Body of pancreas (tissue), 4 donors: ENCODE data around the gene VPS4B. TPM values are rescaled to one million over a fixed set of nuclear protein-coding genes. Genes with fewer than 3 reads are reported as not detected.
A peak's percentile ranks its signal among the peaks of the same experiment; 100 is the strongest.

ENCODE experiments used
- ATAC-seq: fragments of 150-250 bp; one replicate; pipeline ENCODE4 v1.9.1; 2016
- DNase-seq, 4 donors: peaks; one replicate each; pipeline ENCODE4 v3.0.0-alpha.2; 2019
- H3K27ac ChIP-seq, 4 donors: fragments of 200-600 bp; sonication (generic); 1 replicate in 3 of 4; 2 replicates in 1 of 4; pipeline versions ENCODE4 v1.5.1 to v1.6.1; 2016 to 2019; ENCODE audit warnings: mild to moderate bottlenecking in 1 of 4, mixed read lengths in 1 of 4, moderate library complexity in 1 of 4
- H3K27me3 ChIP-seq, 2 donors: fragments of 200-600 bp; sonication (generic); one replicate each; pipeline ENCODE4 v1.6.0; 2016; ENCODE audit warnings: mild to moderate bottlenecking in 1 of 2
- H3K36me3 ChIP-seq, 2 donors: fragments of 200-600 bp; sonication (generic); replicated peaks in 1 of 2; 2 replicates each; pipeline ENCODE4 v1.5.1; 2016; ENCODE audit warnings: low read depth in 2 of 2; ENCODE audit not compliant: insufficient read depth in 1 of 2
- H3K4me1 ChIP-seq: fragments of 200-600 bp; sonication (generic); one replicate; pipeline ENCODE4 v1.6.0; 2016
- H3K4me3 ChIP-seq, 2 donors: fragments of 200-600 bp; sonication (generic); 1 replicate in 1 of 2; 2 replicates in 1 of 2; pipeline ENCODE4 v1.5.1; 2016 to 2019
- H3K9me3 ChIP-seq, 3 donors: fragments of 200-600 bp; sonication (generic); 1 replicate in 2 of 3; 2 replicates in 1 of 3; pipeline ENCODE4 v1.5.1; 2016
- CTCF ChIP-seq, 7 experiments: fragments of 450-650 bp in 4 of 7; fragments of 200-600 bp in 3 of 7; sonication (generic) in 3 of 7; IDR thresholded peaks; one replicate each; pipeline ENCODE4 v1.5.1; 2016 to 2019; ENCODE audit warnings: antibody characterized with exemption in 7 of 7
- POLR2A ChIP-seq, 3 donors: fragments of 450-650 bp; IDR thresholded peaks; one replicate each; pipeline ENCODE4 v1.6.1; 2016; ENCODE audit warnings: antibody characterized with exemption in 3 of 3, mild to moderate bottlenecking in 2 of 3
- WGBS, 2 donors: methylation state at CpG; one replicate each; pipeline ENCODE4 v1.1.5; 2017; 5-methylcytosine and 5-hydroxymethylcytosine counted together
- intact Hi-C: fragments of 100-400 bp; cut with DNase I; formaldehyde crosslinking; loops from one replicate; pipeline ENCODE4 v1.15.1; 2023
- total RNA-seq, 2 donors: library from RNA; depleted of rRNA; stranded (reverse); fragments of >200 nt; gene quantifications; one replicate each; pipeline ENCODE4 v1.1.0, GENCODE V29; 2016

VPS4B gene
- total RNA-seq, 2 donors from 2014 or later = 16.2 to 20.2 TPM

- ATAC-seq (no peak), DNase-seq (no peak)
- H3K27me3 ChIP-seq = no peaks in the 10 kb centered on the region
- no peaks in the 10 kb centered on the region for H3K36me3 ChIP-seq
- H3K4me3 ChIP-seq = no peak overlapping the region
- H3K4me1 ChIP-seq = no peaks in the 10 kb centered on the region
- H3K27ac ChIP-seq = no peak overlapping the region
- 25 to 80% methylated on average over 1 of the region's 1 CpG for WGBS, 2 donors
- TF ChIP-seq POLR2A (IDR thresholded peaks at IDR 0.05) (no peak), CTCF (IDR thresholded peaks at IDR 0.05) (no peak)
- intact Hi-C loops = no loop called here
- H3K9me3 ChIP-seq = no peaks in the 10 kb centered on the region
These were observed 47.7 kb downstream of the VPS4B start for GRCh38 chr18:63374540-63374939.

- TF ChIP-seq POLR2A (IDR thresholded peaks at IDR 0.05) (no peak), CTCF (IDR thresholded peaks at IDR 0.05) (no peak)
- WGBS, 2 donors = 66 to 74% methylated on average over 1 of the region's 1 CpG
- intact Hi-C loops = no loop called here
These were observed 49.1 kb downstream of the VPS4B start for GRCh38 chr18:63373161-63373560.

DNA sequence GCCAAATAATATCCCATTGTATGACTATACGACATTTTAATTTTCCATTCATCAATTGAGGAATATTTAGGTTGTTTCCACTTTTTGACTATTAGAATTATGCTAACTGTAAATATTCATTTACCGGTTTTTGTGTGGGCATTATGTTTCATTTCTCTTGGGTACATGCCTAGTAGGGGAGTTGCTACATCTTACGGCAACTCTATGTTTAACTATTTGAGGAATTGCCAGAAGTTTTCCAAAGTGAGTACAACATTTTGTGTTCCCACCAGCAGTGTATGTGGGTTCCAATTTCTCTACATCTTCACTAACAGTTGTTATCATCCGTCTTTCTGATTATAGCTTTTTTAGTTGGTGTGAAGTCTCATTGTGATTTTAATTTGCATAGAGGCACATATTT, 53.7 kb downstream of the VPS4B start:
- ATAC-seq (no peak), DNase-seq (no peak)
- 65 to 66% methylated on average over 4 of the region's 4 CpGs for WGBS, 2 donors
- no peak overlapping the region for H3K4me3 ChIP-seq
- no peaks in the 10 kb centered on the region for H3K27me3 ChIP-seq
- TF ChIP-seq CTCF (IDR thresholded peaks at IDR 0.05) (no peak), POLR2A (IDR thresholded peaks at IDR 0.05) (no peak)
- no peaks in the 10 kb centered on the region for H3K9me3 ChIP-seq
- H3K36me3 ChIP-seq = no peaks in the 10 kb centered on the region
- H3K4me1 ChIP-seq = peaks cover 14% of the 10 kb centered on the region
- no peak overlapping the region for H3K27ac ChIP-seq
- intact Hi-C loops = no loop called here

More at GRCh38 chr18:63373161-63373560, 49.1 kb downstream of the VPS4B start:
- Histone ChIP-seq H3K27me3 (no peaks in the 10 kb centered on the region), H3K4me1 (no peaks in the 10 kb centered on the region), H3K36me3 (no peaks in the 10 kb centered on the region), H3K27ac (no peak overlapping the region), H3K4me3 (no peak overlapping the region), H3K9me3 (no peaks in the 10 kb centered on the region)
- no peak for ATAC-seq
- no peak for DNase-seq

DNA sequence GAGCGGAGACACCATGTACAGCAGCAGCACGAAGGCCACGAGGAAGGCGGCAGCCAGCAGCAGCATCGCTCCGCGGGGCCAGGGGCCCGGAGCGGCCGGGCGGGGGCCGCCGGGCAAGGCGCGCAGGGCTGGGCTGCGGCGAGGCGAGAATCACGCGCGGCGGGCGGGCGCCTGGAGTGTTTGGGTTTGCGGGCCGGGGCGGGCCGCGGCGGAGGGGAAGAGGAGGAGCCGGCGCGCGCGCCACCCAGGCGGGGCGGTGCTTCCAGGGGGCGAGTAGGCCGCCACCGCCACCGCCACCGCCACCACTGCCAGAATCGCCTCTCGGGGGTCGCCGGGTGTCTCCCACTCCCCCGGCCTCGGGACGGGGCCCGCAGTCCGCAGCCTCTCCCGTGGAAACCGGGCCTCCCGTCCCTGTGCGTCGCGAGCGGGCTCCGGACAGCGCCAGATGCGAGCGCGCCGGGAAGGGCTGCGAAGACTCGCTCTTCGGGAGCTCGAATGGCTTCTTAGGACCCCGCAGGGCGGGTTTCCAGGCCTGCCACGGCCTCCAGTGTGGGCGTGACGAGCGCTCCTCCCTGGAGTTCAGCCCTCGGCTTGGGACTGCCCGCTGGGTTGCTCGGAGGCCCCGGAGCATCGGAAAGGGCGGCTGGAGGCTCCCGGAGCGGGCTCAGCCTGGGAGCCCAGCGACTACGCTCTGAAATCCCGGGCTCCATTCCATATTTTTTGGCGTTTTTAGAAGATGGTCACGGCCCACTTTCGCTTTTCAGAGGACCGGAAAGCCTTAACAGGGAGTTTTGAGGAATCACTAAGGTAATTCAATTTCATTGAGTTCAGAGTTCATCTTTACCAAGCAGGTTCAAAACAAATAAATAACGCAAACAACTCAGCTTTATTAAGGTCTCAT, 55.0 kb downstream of the VPS4B start, which contains the start of gene KDSR:
KDSR (minus strand) TSS at position 154 of the 901 bp plus-strand sequence; CDS start at position 66, 88 bp downstream.
- DNase-seq (peak; percentile 94 to 97 (median 95)), ATAC-seq (peak; percentile 93)
- H3K36me3 ChIP-seq = no peaks in the 10 kb centered on the region
- peak within 1 kb of the TSS; percentile 90 to 99 (median 95) for H3K27ac ChIP-seq
- peak within 1 kb of the TSS; percentile 76 to 97 for H3K4me3 ChIP-seq
- no peaks in the 10 kb centered on the region for H3K27me3 ChIP-seq
- WGBS, 2 donors = 0% methylated on average over 19 to 60 of the region's 90 CpGs
- no peak for TF ChIP-seq CTCF (IDR thresholded peaks at IDR 0.05)
- peak; percentile 85 to 95 (median 93) for TF ChIP-seq POLR2A (IDR thresholded peaks at IDR 0.05)
- intact Hi-C loops = no loop called here
- H3K9me3 ChIP-seq = no peaks in the 10 kb centered on the region
- peaks cover 14% of the 10 kb centered on the region for H3K4me1 ChIP-seq
